ENCODE measurements around the gene ABCC8. TPM values are rescaled to one million over a fixed set of nuclear protein-coding genes. Genes with fewer than 3 reads are reported as not detected.

Gene ABCC8
- total and polyA plus RNA-seq, 2 experiments from 2014 or later: 2.0 to 3.4 TPM

DNA sequence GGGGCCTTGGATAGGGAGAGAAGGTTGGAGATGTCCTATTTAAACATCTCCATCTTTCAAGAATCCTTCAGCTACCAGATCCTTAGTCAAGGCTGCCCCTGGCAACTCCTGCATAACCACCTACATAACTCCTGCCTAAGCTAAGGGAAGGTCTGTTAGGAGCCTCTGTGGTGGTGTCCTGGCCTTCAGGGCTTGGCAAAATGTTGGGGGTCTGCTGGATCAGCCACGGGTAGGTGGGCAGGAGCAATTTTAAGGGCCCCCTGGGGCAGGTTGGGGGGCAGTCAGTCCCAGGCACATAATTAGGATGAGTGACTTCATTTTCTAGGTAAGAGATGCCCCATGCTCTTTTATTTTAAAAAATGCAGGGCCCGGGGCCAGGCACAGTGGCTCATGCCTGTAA is 41.7 kb upstream of the ABCC8 start:
- peaks cover 5% of the 10 kb centered on the region; the same call in 2 of the 3 replicates for H3K36me3 Mint-ChIP-seq (ENCODE audit: low read depth)
- peaks cover 21% of the 10 kb centered on the region for H3K4me1 Mint-ChIP-seq
- Histone ChIP-seq H2AFZ (no peak overlapping the region), H3K9me2 (ENCODE audit: insufficient read depth) (0 out of 2 replicates have a peak, but pooled peaks cover 5% of the 10 kb centered on the region), H3K27ac (ENCODE audit: low read depth) (no peak overlapping the region), H3K4me1 (ENCODE audit: insufficient read depth) (peaks cover 15% of the 10 kb centered on the region; the same call in 1 of the 2 replicates), H3F3A (replicated peaks; ENCODE audit: low read depth) (no peaks in the 10 kb centered on the region), H3K36me3 (ENCODE audit: insufficient read depth) (no peaks in the 10 kb centered on the region), H4K20me1 (replicated peaks; ENCODE audit: insufficient read depth) (no peaks in the 10 kb centered on the region), H3K4me3 (no peak overlapping the region), H3K79me2 (replicated peaks; ENCODE audit: insufficient read depth) (no peaks in the 10 kb centered on the region), H3K27me3 (ENCODE audit: insufficient read depth) (no peaks in the 10 kb centered on the region), H3K4me2 (no peak overlapping the region)
- ATAC-seq: no peak
- H3K27ac Mint-ChIP-seq: no peak overlapping the region
- H3K9me3 Mint-ChIP-seq: no peaks in the 10 kb centered on the region; the same call in 2 of the 3 replicates
- H3K27me3 Mint-ChIP-seq (ENCODE audit: insufficient read depth, low read depth, poor library complexity): peaks cover 12% of the 10 kb centered on the region
- TF ChIP-seq STAT1 (IDR thresholded peaks at IDR 0.05; ENCODE audit: unreplicated experiment): no peak
- no peak for TF ChIP-seq EZH2 (IDR thresholded peaks at IDR 0.05; ENCODE audit: low read depth, unreplicated experiment)
- TF ChIP-seq ETS1 (IDR thresholded peaks at IDR 0.05): no peak
- no peak for TF ChIP-seq REST (IDR thresholded peaks at IDR 0.05; ENCODE audit: unreplicated experiment)
- no peak for TF ChIP-seq NANOG (IDR thresholded peaks at IDR 0.05; ENCODE audit: borderline replicate concordance)
- no peak for TF ChIP-seq CREB1 (CRISPR knock-in tag; IDR thresholded peaks at IDR 0.05; ENCODE audit: low read depth)
- no peak for TF ChIP-seq JUNB (IDR thresholded peaks at IDR 0.05; ENCODE audit: unreplicated experiment)
- no peak for TF ChIP-seq ZNF462 (CRISPR knock-in tag; IDR thresholded peaks at IDR 0.05)
- TF ChIP-seq ZNF114 (CRISPR knock-in tag; IDR thresholded peaks at IDR 0.05): no peak
- no peak for TF ChIP-seq EZH2phosphoT487 (IDR thresholded peaks at IDR 0.05; ENCODE audit: unreplicated experiment)
- TF ChIP-seq ZNF331 (CRISPR knock-in tag; IDR thresholded peaks at IDR 0.05; ENCODE audit: low read depth): no peak
- no peak for TF ChIP-seq POLR2AphosphoS5 (IDR thresholded peaks at IDR 0.05; ENCODE audit: low read depth)
- TF ChIP-seq, protein P1, sequence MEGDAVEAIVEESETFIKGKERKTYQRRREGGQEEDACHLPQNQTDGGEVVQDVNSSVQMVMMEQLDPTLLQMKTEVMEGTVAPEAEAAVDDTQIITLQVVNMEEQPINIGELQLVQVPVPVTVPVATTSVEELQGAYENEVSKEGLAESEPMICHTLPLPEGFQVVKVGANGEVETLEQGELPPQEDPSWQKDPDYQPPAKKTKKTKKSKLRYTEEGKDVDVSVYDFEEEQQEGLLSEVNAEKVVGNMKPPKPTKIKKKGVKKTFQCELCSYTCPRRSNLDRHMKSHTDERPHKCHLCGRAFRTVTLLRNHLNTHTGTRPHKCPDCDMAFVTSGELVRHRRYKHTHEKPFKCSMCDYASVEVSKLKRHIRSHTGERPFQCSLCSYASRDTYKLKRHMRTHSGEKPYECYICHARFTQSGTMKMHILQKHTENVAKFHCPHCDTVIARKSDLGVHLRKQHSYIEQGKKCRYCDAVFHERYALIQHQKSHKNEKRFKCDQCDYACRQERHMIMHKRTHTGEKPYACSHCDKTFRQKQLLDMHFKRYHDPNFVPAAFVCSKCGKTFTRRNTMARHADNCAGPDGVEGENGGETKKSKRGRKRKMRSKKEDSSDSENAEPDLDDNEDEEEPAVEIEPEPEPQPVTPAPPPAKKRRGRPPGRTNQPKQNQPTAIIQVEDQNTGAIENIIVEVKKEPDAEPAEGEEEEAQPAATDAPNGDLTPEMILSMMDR (conservative IDR thresholded peaks at IDR 0.05; ENCODE audit: low read depth in 2 of 2): no peak
- no peak for DNase-seq (ENCODE audit: low spot score)
- no peak overlapping the region for H3K4me3 Mint-ChIP-seq
